ENCODE data around the gene SIAH1.
"Not testable (repeated sequence)": the region's sequence is repeated elsewhere in the genome, so short reads cannot be mapped to it uniquely, and the experiment has no call there.

The SIAH1 gene

GRCh38 chr16:48408688-48409087, 23.5 kb upstream of the SIAH1 start:
- no peak overlapping the region for H3K4me2 ChIP-seq (ENCODE audit: low read depth, low read length, poor library complexity, severe bottlenecking)
- H3K9me3 ChIP-seq (ENCODE audit: insufficient read depth, low read length), result no peaks in the 10 kb centered on the region
- H3K36me3 ChIP-seq (ENCODE audit: low read length), result no peaks in the 10 kb centered on the region
- no peak overlapping the region for H3K9ac ChIP-seq (ENCODE audit: low read length)
- no peak overlapping the region for H3K27ac ChIP-seq (ENCODE audit: low read depth, low read length)
- H3K9me2 ChIP-seq (replicated peaks; ENCODE audit: insufficient read depth, low read length), result no peaks in the 10 kb centered on the region
- H3K27me3 ChIP-seq (ENCODE audit: low read length), result no peaks in the 10 kb centered on the region
- H4K20me1 ChIP-seq (ENCODE audit: low read depth, low read length), result no peaks in the 10 kb centered on the region
- no peak overlapping the region for H3K4me3 ChIP-seq (ENCODE audit: insufficient read depth, low read length, poor library complexity, severe bottlenecking)
- no peaks in the 10 kb centered on the region for H3K79me2 ChIP-seq (ENCODE audit: insufficient read depth, low read length)
- no peaks in the 10 kb centered on the region for H3F3A ChIP-seq (ENCODE audit: insufficient read depth)
- H2AFZ ChIP-seq (ENCODE audit: low read depth, low read length, severe bottlenecking), result no peak overlapping the region
- TF ChIP-seq EZH2phosphoT487 (conservative IDR thresholded peaks at IDR 0.05; ENCODE audit: low read length) (no peak), CTCF (IDR thresholded peaks at IDR 0.05; ENCODE audit: insufficient read depth, low read length, poor library complexity, severe bottlenecking) (no peak)

GRCh38 chr16:48405907-48406306, 20.7 kb upstream of the SIAH1 start:
- H3K9me3 ChIP-seq (ENCODE audit: insufficient read depth, low read length), result no peaks in the 10 kb centered on the region
- no peaks in the 10 kb centered on the region for H4K20me1 ChIP-seq (ENCODE audit: low read depth, low read length)
- H3K27me3 ChIP-seq (ENCODE audit: low read length), result no peaks in the 10 kb centered on the region
- no peaks in the 10 kb centered on the region for H3K79me2 ChIP-seq (ENCODE audit: insufficient read depth, low read length)
- H3F3A ChIP-seq (ENCODE audit: insufficient read depth), result no peaks in the 10 kb centered on the region
- TF ChIP-seq EZH2phosphoT487 (conservative IDR thresholded peaks at IDR 0.05; ENCODE audit: low read length) (no peak), CTCF (IDR thresholded peaks at IDR 0.05; ENCODE audit: insufficient read depth, low read length, poor library complexity, severe bottlenecking) (no peak)
- H3K27ac ChIP-seq (ENCODE audit: low read depth, low read length), result no peak overlapping the region
- H3K4me2 ChIP-seq (ENCODE audit: low read depth, low read length, poor library complexity, severe bottlenecking), result no peak overlapping the region
- no peaks in the 10 kb centered on the region for H3K9me2 ChIP-seq (replicated peaks; ENCODE audit: insufficient read depth, low read length)
- no peak overlapping the region for H3K9ac ChIP-seq (ENCODE audit: low read length)
- H3K36me3 ChIP-seq (ENCODE audit: low read length), result no peaks in the 10 kb centered on the region
- no peak overlapping the region for H2AFZ ChIP-seq (ENCODE audit: low read depth, low read length, severe bottlenecking)
- H3K4me3 ChIP-seq (ENCODE audit: insufficient read depth, low read length, poor library complexity, severe bottlenecking), result no peak overlapping the region

- no peak overlapping the region for H3K9ac ChIP-seq (ENCODE audit: low read length)
- H2AFZ ChIP-seq (ENCODE audit: low read depth, low read length, severe bottlenecking), result no peak overlapping the region
- no peak overlapping the region for H3K27ac ChIP-seq (ENCODE audit: low read depth, low read length)
- no peak for TF ChIP-seq EZH2phosphoT487 (conservative IDR thresholded peaks at IDR 0.05; ENCODE audit: low read length)
- no peak for TF ChIP-seq CTCF (IDR thresholded peaks at IDR 0.05; ENCODE audit: insufficient read depth, low read length, poor library complexity, severe bottlenecking)
- no peaks in the 10 kb centered on the region for H3K9me2 ChIP-seq (replicated peaks; ENCODE audit: insufficient read depth, low read length)
- no peaks in the 10 kb centered on the region for H3K9me3 ChIP-seq (ENCODE audit: insufficient read depth, low read length)
- no peaks in the 10 kb centered on the region for H3K79me2 ChIP-seq (ENCODE audit: insufficient read depth, low read length)
- no peaks in the 10 kb centered on the region for H3K27me3 ChIP-seq (ENCODE audit: low read length)
- no peaks in the 10 kb centered on the region for H3F3A ChIP-seq (ENCODE audit: insufficient read depth)
- H3K4me2 ChIP-seq (ENCODE audit: low read depth, low read length, poor library complexity, severe bottlenecking), result no peak overlapping the region
- no peaks in the 10 kb centered on the region for H4K20me1 ChIP-seq (ENCODE audit: low read depth, low read length)
- no peak overlapping the region for H3K4me3 ChIP-seq (ENCODE audit: insufficient read depth, low read length, poor library complexity, severe bottlenecking)
- H3K36me3 ChIP-seq (ENCODE audit: low read length), result no peaks in the 10 kb centered on the region
These were observed 19.9 kb upstream of the SIAH1 start for GRCh38 chr16:48405153-48405552.

GRCh38 chr16:48402547-48402946, 17.3 kb upstream of the SIAH1 start:
- not testable (repeated sequence) for H3K9me3 ChIP-seq (ENCODE audit: insufficient read depth, low read length); H3K9me2 ChIP-seq (replicated peaks; ENCODE audit: insufficient read depth, low read length); H3K4me3 ChIP-seq (ENCODE audit: insufficient read depth, low read length, poor library complexity, severe bottlenecking); H3K27me3 ChIP-seq (ENCODE audit: low read length); H3F3A ChIP-seq (ENCODE audit: insufficient read depth); H3K9ac ChIP-seq (ENCODE audit: low read length); H3K27ac ChIP-seq (ENCODE audit: low read depth, low read length); H2AFZ ChIP-seq (ENCODE audit: low read depth, low read length, severe bottlenecking); H3K36me3 ChIP-seq (ENCODE audit: low read length); H3K4me2 ChIP-seq (ENCODE audit: low read depth, low read length, poor library complexity, severe bottlenecking); H3K79me2 ChIP-seq (ENCODE audit: insufficient read depth, low read length); H4K20me1 ChIP-seq (ENCODE audit: low read depth, low read length)
